Measurements from ENCODE around the gene CACYBP. TPM values are rescaled to one million over a fixed set of nuclear protein-coding genes. Genes with fewer than 3 reads are reported as not detected.

Gene CACYBP
- total RNA-seq, 1 experiment from 2014 or later: 183 TPM

GRCh38 chr1:174956976-174957375, 42.8 kb upstream of the CACYBP start:
- H3K4me3 ChIP-seq (ENCODE audit: low read depth, low read length): no peak overlapping the region
- intact Hi-C loops (cut with micrococcal nuclease; ENCODE audit: unreplicated experiment): no loop called here
- peaks cover 15% of the 10 kb centered on the region for H3K4me1 Mint-ChIP-seq (ENCODE audit: low read depth, unreplicated experiment)
- H3K27me3 ChIP-seq (replicated peaks; ENCODE audit: control insufficient read depth, insufficient read depth, low read length): no peaks in the 10 kb centered on the region
- CTCF ChIA-PET: no interaction called here
- no peaks in the 10 kb centered on the region for H3K9me3 Mint-ChIP-seq (ENCODE audit: unreplicated experiment)
- no peak overlapping the region for H3K27ac Mint-ChIP-seq (ENCODE audit: unreplicated experiment)
- no peaks in the 10 kb centered on the region for H3K36me3 Mint-ChIP-seq (ENCODE audit: insufficient read depth, unreplicated experiment)
- no peak for DNase-seq
- POLR2A ChIA-PET: no interaction called here
- H3K4me3 Mint-ChIP-seq (ENCODE audit: unreplicated experiment): no peak overlapping the region
- no peak for TF ChIP-seq CTCF (IDR thresholded peaks at IDR 0.05; ENCODE audit: insufficient read depth in 1 of 2, low read depth in 1 of 2, low read length in 1 of 2, severe bottlenecking in 1 of 2, unreplicated experiment in 1 of 2)
- H3K36me3 ChIP-seq (ENCODE audit: control insufficient read depth, insufficient read depth, low read length): no peaks in the 10 kb centered on the region
- BruUV-seq (replicated peaks): no TSS peak
- H3K27me3 Mint-ChIP-seq (ENCODE audit: insufficient read depth, unreplicated experiment): no peaks in the 10 kb centered on the region
- H3K9me3 ChIP-seq: no peaks in the 10 kb centered on the region
- H3K4me1 ChIP-seq: peaks cover 26% of the 10 kb centered on the region

DNA sequence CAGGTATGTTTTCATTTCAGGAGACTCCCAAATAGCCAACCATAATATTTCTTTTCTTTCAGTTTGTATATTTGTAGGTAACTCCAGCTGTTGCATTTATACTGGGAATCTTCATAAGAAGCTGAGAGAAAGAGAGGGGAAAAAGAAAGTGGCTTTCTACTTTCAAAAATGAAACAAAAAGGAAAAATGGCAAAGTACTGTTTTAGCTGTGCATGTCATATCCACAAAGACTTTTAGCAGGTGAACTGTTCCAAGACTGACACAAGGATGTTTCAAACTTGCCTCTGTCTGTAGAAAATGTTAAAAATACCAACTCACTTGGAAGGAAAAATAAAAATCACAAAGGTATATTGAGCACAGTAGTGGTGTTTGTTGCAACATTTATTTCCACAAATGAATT, 41.9 kb upstream of the CACYBP start:
- DNase-seq: no peak
- peaks cover 15% of the 10 kb centered on the region for H3K4me1 Mint-ChIP-seq (ENCODE audit: low read depth, unreplicated experiment)
- no peak overlapping the region for H3K4me3 Mint-ChIP-seq (ENCODE audit: unreplicated experiment)
- H3K27me3 Mint-ChIP-seq (ENCODE audit: insufficient read depth, unreplicated experiment): no peaks in the 10 kb centered on the region
- ChIA-PET CTCF (no interaction called here), POLR2A (interaction anchor here (0.9 kb wide), 1 partner anchor 66 kb away, joined by 3 read pairs; the partner anchor contains the start of gene MRPS14)
- H3K27ac Mint-ChIP-seq (ENCODE audit: unreplicated experiment): no peak overlapping the region
- no peaks in the 10 kb centered on the region for H3K36me3 ChIP-seq (ENCODE audit: control insufficient read depth, insufficient read depth, low read length)
- BruUV-seq (replicated peaks): no TSS peak
- H3K9me3 ChIP-seq: no peaks in the 10 kb centered on the region
- H3K9me3 Mint-ChIP-seq (ENCODE audit: unreplicated experiment): no peaks in the 10 kb centered on the region
- H3K27me3 ChIP-seq (replicated peaks; ENCODE audit: control insufficient read depth, insufficient read depth, low read length): no peaks in the 10 kb centered on the region
- peaks cover 20% of the 10 kb centered on the region for H3K4me1 ChIP-seq
- H3K36me3 Mint-ChIP-seq (ENCODE audit: insufficient read depth, unreplicated experiment): no peaks in the 10 kb centered on the region
- intact Hi-C loops (cut with micrococcal nuclease; ENCODE audit: unreplicated experiment): no loop called here
- no peak overlapping the region for H3K4me3 ChIP-seq (ENCODE audit: low read depth, low read length)
- no peak for TF ChIP-seq CTCF (IDR thresholded peaks at IDR 0.05; ENCODE audit: insufficient read depth in 1 of 2, low read depth in 1 of 2, low read length in 1 of 2, severe bottlenecking in 1 of 2, unreplicated experiment in 1 of 2)

DNA sequence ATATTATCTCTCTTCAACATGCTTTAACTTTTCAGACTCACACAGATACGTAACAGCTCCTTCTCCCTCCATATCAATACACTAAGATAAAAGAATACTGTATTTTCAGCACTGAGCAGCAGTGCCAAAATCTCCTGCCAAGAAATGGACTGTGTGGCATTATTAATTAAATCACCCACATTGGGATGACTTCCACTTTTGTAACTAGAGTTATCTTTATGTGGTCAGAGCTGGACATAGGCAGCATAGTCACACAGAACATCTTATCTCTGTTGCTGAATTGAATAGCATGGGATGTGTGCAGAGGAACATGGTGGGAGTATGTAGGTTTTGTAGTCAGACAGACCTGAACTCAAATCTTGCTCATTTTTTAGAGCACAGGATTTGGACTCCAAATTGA, 41.4 kb upstream of the CACYBP start:
- Histone ChIP-seq H3K4me3 (ENCODE audit: low read depth, low read length) (no peak overlapping the region), H3K36me3 (ENCODE audit: control insufficient read depth, insufficient read depth, low read length) (no peaks in the 10 kb centered on the region), H3K27me3 (replicated peaks; ENCODE audit: control insufficient read depth, insufficient read depth, low read length) (no peaks in the 10 kb centered on the region), H3K9me3 (no peaks in the 10 kb centered on the region), H3K4me1 (peaks cover 14% of the 10 kb centered on the region)
- CTCF ChIA-PET: no interaction called here
- no TSS peak for BruUV-seq (replicated peaks)
- POLR2A ChIA-PET: interaction anchor here (0.9 kb wide), 1 partner anchor 65 kb away, joined by 3 read pairs; the partner anchor contains the start of gene MRPS14
- no peak for TF ChIP-seq CTCF (IDR thresholded peaks at IDR 0.05; ENCODE audit: insufficient read depth in 1 of 2, low read depth in 1 of 2, low read length in 1 of 2, severe bottlenecking in 1 of 2, unreplicated experiment in 1 of 2)
- H3K27ac Mint-ChIP-seq (ENCODE audit: unreplicated experiment): no peak overlapping the region
- intact Hi-C loops (cut with micrococcal nuclease; ENCODE audit: unreplicated experiment): no loop called here
- no peak overlapping the region for H3K4me3 Mint-ChIP-seq (ENCODE audit: unreplicated experiment)
- H3K9me3 Mint-ChIP-seq (ENCODE audit: unreplicated experiment): no peaks in the 10 kb centered on the region
- H3K4me1 Mint-ChIP-seq (ENCODE audit: low read depth, unreplicated experiment): peaks cover 13% of the 10 kb centered on the region
- H3K27me3 Mint-ChIP-seq (ENCODE audit: insufficient read depth, unreplicated experiment): no peaks in the 10 kb centered on the region
- no peak for DNase-seq
- H3K36me3 Mint-ChIP-seq (ENCODE audit: insufficient read depth, unreplicated experiment): no peaks in the 10 kb centered on the region
